ENCODE measurements around the gene DISP2.

DISP2 gene

DNA sequence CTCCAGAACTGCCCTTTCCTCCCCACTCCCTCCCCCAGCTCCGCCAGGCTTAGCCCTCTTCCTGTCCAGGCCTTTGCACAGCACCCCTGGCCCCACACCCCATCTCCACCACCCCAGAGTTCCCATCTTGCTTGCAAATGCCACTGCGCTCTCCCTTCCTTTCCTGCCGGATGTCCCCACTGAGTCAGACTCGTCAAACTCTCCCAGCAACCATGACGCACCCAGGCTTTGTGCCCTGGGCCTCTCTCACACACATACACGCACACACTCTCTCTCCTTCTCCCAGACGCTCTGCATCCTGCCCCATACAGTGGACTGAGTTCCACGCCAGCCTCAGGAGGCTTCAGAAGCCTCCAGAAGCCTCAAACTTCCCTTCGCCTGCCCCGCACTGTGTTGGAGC, 14.5 kb upstream of the DISP2 start:
- no peak for DNase-seq

DNA sequence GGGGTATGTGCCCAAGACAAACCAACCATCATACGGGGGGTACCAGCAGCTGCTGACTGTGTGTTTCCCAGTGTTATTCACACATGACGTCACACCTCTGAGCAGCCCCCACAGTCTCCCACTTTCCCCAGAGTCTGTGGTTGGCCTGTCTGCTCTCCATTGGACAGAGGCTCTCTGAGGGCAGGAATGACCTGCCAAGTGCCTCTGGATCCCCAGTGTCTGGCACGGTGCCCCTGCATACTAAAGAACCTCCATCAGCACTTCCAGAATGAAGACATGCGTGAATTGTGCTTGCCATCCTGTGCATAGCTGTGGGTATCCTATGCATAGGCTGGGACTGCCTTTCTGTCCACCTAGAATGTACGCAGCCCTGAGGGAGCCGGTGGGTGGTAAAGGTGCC, 13.8 kb upstream of the DISP2 start:
- DNase-seq = no peak

GRCh38 chr15:40344631-40345120, 13.3 kb upstream of the DISP2 start:
- DNase-seq = peak; percentile 47 to 72

- DNase-seq = no peak
These were observed 12.7 kb upstream of the DISP2 start for GRCh38 chr15:40345225-40345866.

DNA sequence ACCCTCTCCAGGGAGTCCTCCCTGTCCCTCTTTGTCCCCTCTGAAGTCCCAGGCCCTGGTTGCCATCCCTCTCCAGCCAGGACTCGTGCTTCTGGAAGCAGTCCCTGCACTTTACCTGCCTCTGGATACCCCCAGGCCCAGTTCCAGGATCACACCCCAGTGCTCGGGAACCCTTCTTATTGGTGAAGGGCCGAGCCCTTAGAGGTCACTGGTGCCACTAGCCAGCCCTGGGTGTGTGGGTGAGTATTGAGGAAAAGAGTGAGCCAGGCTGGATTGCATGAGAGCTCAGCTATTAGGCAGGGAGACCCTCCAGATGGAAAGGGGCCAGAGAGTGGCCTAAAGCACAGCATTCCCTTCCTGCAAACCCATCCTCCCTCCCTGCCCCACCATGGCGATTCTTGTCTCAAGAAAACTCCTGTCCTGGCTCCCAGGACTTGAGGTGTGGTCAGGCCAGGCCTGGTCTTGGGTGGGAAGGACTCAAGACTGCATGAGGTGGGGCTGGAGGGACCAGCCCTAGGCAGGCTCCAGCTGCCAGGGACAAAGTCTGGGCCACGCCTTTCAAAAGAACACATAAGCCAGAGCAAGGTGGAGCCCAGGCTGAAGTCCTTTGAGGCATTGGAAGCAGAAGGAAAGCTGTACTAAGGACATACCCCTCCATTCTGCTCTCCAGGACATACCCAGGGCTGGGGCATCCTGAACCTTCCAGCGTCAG, 12.0 kb upstream of the DISP2 start:
- DNase-seq = no peak

DNA sequence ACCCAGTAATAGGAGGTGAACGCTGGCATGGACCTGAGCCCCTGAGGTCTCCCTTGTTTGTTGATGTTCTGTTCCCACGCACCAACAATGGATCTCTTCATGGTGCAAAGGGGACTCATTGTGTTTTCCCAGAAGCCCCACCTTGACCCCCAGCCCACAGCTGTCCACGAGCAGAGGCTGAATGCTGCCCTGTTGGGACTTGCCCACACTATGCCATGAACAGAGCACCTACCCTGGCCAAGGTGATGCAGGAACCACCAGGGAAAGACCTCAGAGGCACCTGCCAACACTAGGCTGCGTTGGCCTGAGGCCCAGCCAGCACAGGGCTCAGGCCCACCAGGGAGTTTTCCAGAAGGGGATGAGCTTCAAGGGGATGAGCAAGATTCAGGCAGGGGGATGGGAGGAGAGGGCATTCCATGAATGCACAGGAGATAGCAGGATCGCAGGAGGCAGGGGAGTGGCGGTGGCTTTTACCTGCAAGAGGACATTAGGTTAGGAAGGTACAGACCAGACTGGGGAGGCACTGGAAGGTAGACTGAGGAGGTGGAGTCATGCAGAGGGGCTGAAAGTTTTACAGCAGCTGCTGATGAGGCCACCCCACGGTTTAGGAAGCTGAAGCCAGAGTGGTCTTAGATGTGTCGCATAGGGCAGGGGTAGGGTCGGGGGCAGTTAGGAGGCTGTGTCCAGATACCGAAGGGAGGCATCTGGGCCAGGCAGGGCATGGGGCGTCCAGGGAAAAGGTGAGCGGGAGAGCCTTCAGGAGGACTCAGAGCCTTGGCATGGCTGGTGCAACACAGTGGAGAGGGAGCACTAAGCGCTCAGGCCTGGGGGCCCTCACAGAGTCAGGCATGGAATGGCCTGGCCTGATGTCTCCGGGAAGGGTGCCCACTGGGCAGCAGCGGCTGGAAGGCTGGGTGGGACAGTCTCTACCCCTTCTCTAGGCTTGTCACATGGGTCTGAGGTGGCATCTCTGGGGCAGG, 11.2 kb upstream of the DISP2 start:
- no peak for DNase-seq

DNA sequence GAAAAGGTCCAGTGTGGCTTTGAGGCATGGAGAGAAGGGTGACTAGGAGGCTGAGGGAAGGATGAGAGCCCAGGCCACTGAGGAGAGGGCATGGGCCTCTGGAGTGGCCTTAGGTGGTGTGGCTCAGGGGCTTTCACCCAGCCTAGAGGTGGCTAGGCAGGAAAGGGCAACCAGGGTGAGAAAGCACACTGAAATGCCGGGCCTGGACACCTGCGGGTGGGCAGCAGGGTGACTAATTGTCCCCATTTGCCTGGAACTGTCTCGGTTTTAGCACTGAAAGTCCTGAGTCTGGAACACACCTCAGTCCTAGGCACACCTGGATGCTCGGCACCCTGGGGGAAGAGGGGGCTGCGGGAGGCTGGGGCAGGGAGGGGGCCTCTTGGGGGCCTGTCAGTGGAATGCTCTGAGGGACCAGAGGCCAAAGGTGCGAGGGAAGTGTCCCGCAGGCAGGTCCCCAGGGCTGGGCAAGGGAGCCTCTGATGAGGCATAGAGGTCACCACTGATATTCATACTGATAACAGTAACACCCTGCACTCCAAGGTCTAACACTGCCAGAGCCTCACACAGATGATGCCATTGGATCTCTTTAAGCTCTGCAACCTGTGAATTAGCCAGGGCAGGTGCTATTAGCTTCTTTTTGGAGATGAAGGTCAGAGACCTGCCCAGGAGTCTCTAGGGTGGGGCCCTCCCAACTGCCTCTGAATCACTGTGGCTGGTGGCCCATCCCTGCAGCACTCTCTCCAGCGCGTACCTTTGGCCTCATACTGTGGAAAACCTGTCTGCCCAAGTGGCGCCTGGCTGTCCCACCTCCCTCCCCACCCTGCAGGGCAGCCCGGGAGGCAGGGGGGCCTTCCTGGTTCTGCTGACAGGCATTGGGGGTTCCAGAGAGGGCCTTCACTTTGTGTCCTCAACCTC, 10.2 kb upstream of the DISP2 start:
- no peak for DNase-seq

DNA sequence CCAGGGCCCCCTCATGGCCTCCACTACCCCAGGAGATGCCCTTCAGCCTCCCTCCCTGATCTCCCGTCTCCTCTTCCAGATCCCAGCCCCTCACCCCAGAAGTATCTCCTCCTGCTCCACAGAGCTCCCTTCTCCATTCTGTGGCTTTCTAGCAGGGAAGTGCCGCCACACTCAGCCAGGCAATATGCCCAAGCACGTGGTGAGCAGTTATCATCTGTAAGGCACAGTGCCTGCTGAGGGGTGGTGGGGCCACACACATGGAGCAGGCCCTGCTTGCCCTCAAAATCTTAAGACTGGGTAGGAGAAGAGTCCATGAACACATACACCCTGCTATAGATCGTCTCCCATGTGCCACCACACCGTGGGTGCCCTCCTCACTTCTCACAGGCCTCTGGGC, 9.5 kb upstream of the DISP2 start:
- no peak for DNase-seq

DNA sequence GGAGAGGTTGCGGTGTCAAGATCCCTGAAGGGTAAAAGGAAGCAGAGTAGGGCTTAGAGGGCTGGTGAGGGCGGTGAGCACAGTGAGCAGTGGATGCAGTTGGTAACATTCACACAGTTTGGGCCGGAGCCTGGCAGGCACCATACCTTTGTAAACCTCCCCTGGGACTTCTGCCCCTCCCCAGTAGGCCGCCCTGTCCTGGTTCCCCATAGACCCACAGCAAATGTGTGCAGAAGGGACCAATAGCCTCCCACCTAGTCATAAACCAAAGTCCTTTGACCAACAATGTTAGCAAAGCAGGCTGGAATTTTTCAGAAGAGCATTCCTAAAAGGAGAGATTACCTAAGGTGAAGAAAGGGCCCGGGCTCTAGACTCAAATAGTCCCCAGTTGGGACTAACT, 8.9 kb upstream of the DISP2 start:
- no peak for DNase-seq

GRCh38 chr15:40352281-40352901, 5.6 kb upstream of the DISP2 start:
- DNase-seq = no peak

DNA sequence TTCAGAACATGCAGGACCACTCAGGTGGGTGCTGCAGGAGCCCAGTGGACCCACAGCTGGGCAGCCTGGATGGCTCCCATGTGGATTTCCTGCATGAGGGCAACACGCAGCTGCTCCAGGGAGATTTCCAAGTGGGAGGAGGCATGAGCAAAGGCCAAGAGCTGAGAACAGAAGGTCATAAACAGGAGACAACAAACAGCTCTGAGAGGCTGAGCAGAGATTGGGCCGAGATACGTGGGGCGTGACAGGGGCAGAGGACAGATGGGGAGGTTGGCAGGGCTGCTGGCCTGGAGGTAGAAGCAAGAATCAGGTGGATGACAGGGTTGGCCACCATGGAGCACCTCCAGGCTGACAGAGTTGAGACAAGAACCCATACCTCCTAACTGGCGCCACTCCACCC, 4.3 kb upstream of the DISP2 start:
- peak; percentile 31 to 47 for DNase-seq

GRCh38 chr15:40354408-40355171, 3.4 kb upstream of the DISP2 start:
- peak; percentile 66 to 85 for DNase-seq

DNA sequence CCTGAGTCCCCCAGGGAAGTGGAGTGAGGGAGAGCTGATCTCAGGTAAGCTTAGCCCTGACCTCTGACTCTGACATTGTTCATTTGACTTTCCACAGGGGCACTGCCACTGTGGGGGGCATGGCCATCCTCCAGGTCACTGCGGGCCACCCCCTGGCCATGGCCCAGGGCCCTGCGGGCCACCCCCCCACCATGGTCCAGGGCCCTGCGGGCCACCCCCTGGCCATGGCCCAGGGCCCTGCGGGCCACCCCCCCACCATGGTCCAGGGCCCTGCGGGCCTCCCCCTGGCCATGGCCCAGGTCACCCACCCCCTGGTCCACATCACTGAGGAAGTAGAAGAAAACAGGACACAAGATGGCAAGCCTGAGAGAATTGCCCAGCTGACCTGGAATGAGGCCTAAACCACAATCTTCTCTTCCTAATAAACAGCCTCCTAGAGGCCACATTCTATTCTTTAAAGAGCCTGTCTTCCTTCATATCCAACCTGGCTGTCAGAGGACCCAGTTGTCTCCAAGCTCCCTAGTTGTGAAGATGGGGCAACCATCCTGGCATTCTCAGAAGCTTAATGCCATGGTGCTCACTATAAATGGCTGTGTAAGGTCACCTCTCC, 1.9 kb upstream of the DISP2 start:
- DNase-seq = no peak

DNA sequence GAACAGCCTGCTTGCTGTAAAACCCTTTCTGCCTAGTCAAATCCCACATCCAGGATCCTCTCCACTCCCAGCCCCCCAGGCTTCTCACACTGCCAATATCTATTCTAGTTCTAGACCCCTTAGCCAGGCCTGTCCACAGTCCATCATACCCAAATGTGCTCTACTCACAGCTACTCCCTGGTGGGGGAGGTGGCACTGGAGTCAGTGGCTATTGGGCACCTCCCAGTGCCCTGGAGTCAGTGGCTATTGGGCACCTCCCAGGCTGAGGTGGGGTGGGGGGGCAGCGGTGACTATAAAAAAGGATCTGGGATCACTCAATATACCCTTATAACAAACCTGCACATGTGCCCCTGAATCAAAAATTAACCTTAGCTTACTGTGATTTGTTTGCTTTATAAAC, 773 bp upstream of the DISP2 start:
- no peak for DNase-seq

DNA sequence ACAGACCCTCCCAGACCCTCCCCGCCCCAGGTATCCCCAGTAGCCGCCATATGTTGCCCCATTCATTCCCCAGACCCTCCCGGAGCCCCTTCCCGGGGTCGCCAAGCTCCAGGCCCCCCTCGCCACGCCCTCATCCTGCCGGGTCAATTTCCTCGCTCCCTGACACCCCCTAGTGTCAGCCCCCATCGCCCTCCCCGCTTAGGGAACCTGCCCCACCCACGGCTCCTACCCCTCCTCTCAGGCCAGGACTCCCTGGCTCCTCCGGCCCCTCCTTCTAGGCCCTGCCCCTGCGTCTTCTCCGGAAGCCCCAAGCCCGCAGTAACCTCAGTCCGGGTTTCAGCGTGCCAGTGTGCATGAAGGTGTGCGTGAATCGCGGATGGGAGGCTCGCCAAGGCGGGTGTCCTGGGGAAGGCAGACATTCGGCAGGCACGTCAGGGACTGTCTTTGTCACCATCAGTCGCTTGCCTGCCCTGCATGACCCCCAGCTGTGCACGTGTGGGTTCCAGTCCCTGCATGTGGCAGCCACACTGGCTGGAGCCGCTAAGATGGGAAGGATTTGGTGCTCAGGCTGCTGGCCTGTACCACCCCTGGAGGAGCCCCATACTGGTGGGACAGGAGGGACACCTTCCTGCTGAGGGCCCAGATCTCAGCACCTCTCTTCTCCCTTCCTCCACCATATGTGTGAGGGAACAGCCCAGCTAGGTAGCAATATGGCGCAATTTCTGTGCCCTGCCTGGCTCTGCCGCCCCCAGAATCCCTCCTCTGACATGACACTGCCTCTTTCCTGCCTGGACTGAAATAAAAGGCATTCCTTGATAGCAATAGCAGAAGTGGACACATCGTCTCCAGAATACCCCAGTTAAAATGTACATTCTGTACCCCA, 693 bp downstream of the DISP2 start:
- DNase-seq = peak in 1 of 2 experiments; percentile 35

DNA sequence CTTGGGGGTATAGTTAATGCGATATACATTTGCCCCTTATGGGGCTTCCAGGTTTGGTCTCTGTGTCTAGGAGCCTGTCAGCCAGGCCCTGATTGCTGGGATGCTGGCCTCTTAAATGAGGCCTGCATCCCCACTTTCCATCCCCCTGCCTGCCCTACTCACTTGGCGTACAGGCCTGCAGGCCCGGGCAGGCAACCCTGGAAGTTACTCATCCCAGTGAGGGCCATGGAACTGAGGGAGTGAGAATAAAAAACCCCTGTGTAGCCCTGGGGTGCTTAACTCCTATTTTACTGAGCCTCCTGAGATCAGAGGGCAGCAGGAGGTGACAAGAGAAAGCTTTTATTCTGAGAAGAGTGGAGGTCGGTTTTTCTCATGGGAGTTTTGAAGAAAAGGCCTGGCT, 2.0 kb downstream of the DISP2 start:
- DNase-seq = no peak

- no peak for DNase-seq
These were observed 3.6 kb downstream of the DISP2 start for GRCh38 chr15:40361640-40362039.

DNA sequence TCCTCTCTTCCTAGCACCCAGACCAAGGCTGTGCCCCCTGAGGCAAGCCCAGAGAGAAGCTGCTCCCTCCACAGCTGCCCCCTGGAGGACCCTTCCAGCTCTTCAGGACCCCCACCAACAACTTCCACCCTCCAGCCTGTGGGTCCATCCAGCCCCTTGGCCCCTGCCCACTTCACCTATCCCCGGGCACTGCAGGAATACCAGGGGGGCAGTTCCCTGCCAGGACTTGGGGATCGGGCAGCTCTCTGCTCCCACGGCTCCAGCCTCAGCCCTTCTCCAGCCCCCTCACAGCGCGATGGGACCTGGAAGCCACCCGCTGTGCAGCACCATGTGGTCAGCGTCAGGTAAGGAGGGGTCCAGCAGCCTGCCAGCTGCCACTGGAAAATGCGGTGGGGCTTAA, 5.6 kb downstream of the DISP2 start:
- DNase-seq = no peak

- no peak for DNase-seq
These were observed 6.2 kb downstream of the DISP2 start for GRCh38 chr15:40364251-40364650.

GRCh38 chr15:40365016-40365415, 7.0 kb downstream of the DISP2 start:
- no peak for DNase-seq

Measured in cerebellar nuclear complex (tissue), 1 donor.